B cell (primary cell): ENCODE data around the gene RER1. TPM values are rescaled to one million over a fixed set of nuclear protein-coding genes. Genes with fewer than 3 reads are reported as not detected.
A peak's percentile ranks its signal among the peaks of the same experiment; 100 is the strongest.

ENCODE experiments used
- ATAC-seq: fragments of 200-7000 bp; cut with Tn5 transposase; one replicate; pipeline ENCODE4 v1.10.0; 2021; ENCODE audit warnings: low read depth, mild to moderate bottlenecking, moderate number of reproducible peaks, moderate library complexity
- CTCF ChIA-PET: fragments of 350-600 bp; sonication (Branson Sonifier 250); formaldehyde crosslinking; loops from one replicate; lab custom pipeline; 2021; ENCODE audit warnings: antibody characterized with exemption, inconsistent platforms; lab: Charles Lee
- POLR2A ChIA-PET: fragments of 350-600 bp; sonication (Branson Sonifier 250); formaldehyde crosslinking; loops from one replicate; lab custom pipeline; 2021; ENCODE audit warnings: antibody characterized with exemption; lab: Charles Lee
- DNase-seq: peaks from one replicate; pipeline ENCODE4 v3.0.0; 2013
- H2AFZ ChIP-seq: 2 replicates; pipeline ENCODE4 v1.6.1; 2012; ENCODE audit warnings: mild to moderate bottlenecking, low read depth, low read length; ENCODE audit not compliant: insufficient read depth, poor library complexity, severe bottlenecking
- H3K27ac ChIP-seq, 2 donors: 1 replicate in 1 of 2; 2 replicates in 1 of 2; pipeline ENCODE4 v1.5.1; 2012 to 2013; ENCODE audit warnings: low read length in 2 of 2, mild to moderate bottlenecking in 2 of 2, moderate library complexity in 1 of 2
- H3K27me3 ChIP-seq, 4 experiments: fragments of 200-600 bp in 1 of 4; sonication (generic) in 1 of 4; replicated peaks in 1 of 4; 1 replicate in 2 of 4; 2 replicates in 2 of 4; pipeline versions ENCODE4 v1.6.1 to v1.7.0; 2013 to 2016; ENCODE audit warnings: low read length in 3 of 4, mild to moderate bottlenecking in 2 of 4, mixed read lengths in 1 of 4, moderate library complexity in 1 of 4; ENCODE audit not compliant: insufficient read depth in 4 of 4, control insufficient read depth in 3 of 4; ENCODE audit errors: control extremely low read depth in 1 of 4
- H3K36me3 ChIP-seq, 2 experiments: replicated peaks in 1 of 2; 1 replicate in 1 of 2; 2 replicates in 1 of 2; pipeline versions ENCODE4 v1.6.1 to v1.7.1; 2013; ENCODE audit warnings: low read length in 1 of 2; ENCODE audit not compliant: insufficient read depth in 2 of 2, control insufficient read depth in 1 of 2; ENCODE audit errors: control extremely low read depth in 1 of 2, extremely low read depth in 1 of 2
- H3K4me1 ChIP-seq, 2 donors: fragments of 200-600 bp in 1 of 2; sonication (generic) in 1 of 2; 1 replicate in 1 of 2; 2 replicates in 1 of 2; pipeline versions ENCODE4 v1.5.1 to v1.6.1; 2013 to 2017; ENCODE audit warnings: low read length in 2 of 2; ENCODE audit not compliant: control insufficient read depth in 2 of 2, insufficient read depth in 2 of 2
- H3K4me2 ChIP-seq: replicated peaks from 2 replicates; pipeline ENCODE3; 2012; ENCODE audit warnings: mild to moderate bottlenecking, low read depth, low read length; ENCODE audit not compliant: poor library complexity, severe bottlenecking
- H3K4me3 ChIP-seq, 5 experiments: fragments of 200-600 bp in 1 of 5; sonication (generic) in 1 of 5; 1 replicate in 3 of 5; 2 replicates in 2 of 5; pipeline versions ENCODE4 v1.5.1 to v1.7.0; 2011 to 2016; ENCODE audit warnings: low read length in 4 of 5, mild to moderate bottlenecking in 4 of 5, low read depth in 2 of 5, control low read depth in 1 of 5, moderate library complexity in 1 of 5; ENCODE audit not compliant: insufficient read depth in 1 of 5; ENCODE audit errors: control extremely low read depth in 1 of 5, extremely low read depth in 1 of 5
- H3K79me2 ChIP-seq: fragments of 200-600 bp; sonication (generic); one replicate; pipeline ENCODE4 v1.6.0; 2016; ENCODE audit warnings: low read length; ENCODE audit not compliant: control insufficient read depth, insufficient read depth
- H3K9ac ChIP-seq: fragments of 200-600 bp; sonication (generic); 2 replicates; pipeline ENCODE4 v1.6.1; 2017; ENCODE audit warnings: mild to moderate bottlenecking, low read length, moderate library complexity
- H3K9me3 ChIP-seq, 3 donors: one replicate each; pipeline versions ENCODE4 v1.6.1 to v1.7.1; 2013; ENCODE audit warnings: low read length in 2 of 3; ENCODE audit not compliant: control insufficient read depth in 2 of 3, insufficient read depth in 1 of 3; ENCODE audit errors: control extremely low read depth in 1 of 3
- H4K20me1 ChIP-seq: 2 replicates; pipeline ENCODE4 v1.6.0; 2012; ENCODE audit warnings: mild to moderate bottlenecking, low read length; ENCODE audit not compliant: insufficient read depth, control insufficient read depth, poor library complexity, severe bottlenecking
- H3K27ac Mint-ChIP-seq: one replicate; pipeline ENCODE4 v1.8.0; 2021; ENCODE audit warnings: mixed read lengths
- H3K27me3 Mint-ChIP-seq: one replicate; pipeline ENCODE4 v1.8.0; 2021; ENCODE audit warnings: mixed read lengths
- H3K4me1 Mint-ChIP-seq: one replicate; pipeline ENCODE4 v1.8.0; 2021; ENCODE audit warnings: mixed read lengths
- H3K4me3 Mint-ChIP-seq: one replicate; pipeline ENCODE4 v1.8.0; 2021; ENCODE audit warnings: mixed read lengths
- H3K9me3 Mint-ChIP-seq: one replicate; pipeline ENCODE4 v1.8.0; 2022; ENCODE audit warnings: mixed read lengths; ENCODE audit not compliant: insufficient read depth
- EZH2 ChIP-seq: IDR thresholded peaks from 2 replicates; pipeline ENCODE4 v1.6.1; 2012; ENCODE audit warnings: borderline replicate concordance, low read depth, mild to moderate bottlenecking, moderate library complexity, low read length; ENCODE audit not compliant: insufficient read depth, poor library complexity, severe bottlenecking
- WGBS: methylation state at CpG from one replicate; pipeline ENCODE4 v1.1.5; 2013; ENCODE audit warnings: missing lambda C conversion rate; ENCODE audit not compliant: insufficient coverage; 5-methylcytosine and 5-hydroxymethylcytosine counted together
- intact Hi-C: fragments of 100-400 bp; cut with micrococcal nuclease; formaldehyde crosslinking; loops from one replicate; pipeline ENCODE4 v1.10.0; 2022
- polyA plus RNA-seq: library from polyadenylated mRNA; depleted of rRNA; stranded (reverse); fragments of >200 nt; gene quantifications from 2 replicates; pipeline ENCODE4 v1.2.3, GENCODE V29; 2012
- total RNA-seq, 2 donors: library from RNA; stranded (reverse); fragments of 120-200 nt in 1 of 2; gene quantifications; 1 replicate in 1 of 2; 2 replicates in 1 of 2; pipeline versions ENCODE4 v1.2.3 to v1.2.4, GENCODE V29; 2013 to 2022
- TF ChIP-seq, protein P1 (sequence below): fragments of 200-600 bp; IDR thresholded peaks from one replicate; pipeline ENCODE4 v1.8.0; 2022; ENCODE audit warnings: antibody characterized with exemption, mild to moderate bottlenecking

RER1 gene
- total and polyA plus RNA-seq, 2 donors (not counting 1 experiment from before 2014, with no cell fraction given) = 78.5 to 118 TPM

DNA sequence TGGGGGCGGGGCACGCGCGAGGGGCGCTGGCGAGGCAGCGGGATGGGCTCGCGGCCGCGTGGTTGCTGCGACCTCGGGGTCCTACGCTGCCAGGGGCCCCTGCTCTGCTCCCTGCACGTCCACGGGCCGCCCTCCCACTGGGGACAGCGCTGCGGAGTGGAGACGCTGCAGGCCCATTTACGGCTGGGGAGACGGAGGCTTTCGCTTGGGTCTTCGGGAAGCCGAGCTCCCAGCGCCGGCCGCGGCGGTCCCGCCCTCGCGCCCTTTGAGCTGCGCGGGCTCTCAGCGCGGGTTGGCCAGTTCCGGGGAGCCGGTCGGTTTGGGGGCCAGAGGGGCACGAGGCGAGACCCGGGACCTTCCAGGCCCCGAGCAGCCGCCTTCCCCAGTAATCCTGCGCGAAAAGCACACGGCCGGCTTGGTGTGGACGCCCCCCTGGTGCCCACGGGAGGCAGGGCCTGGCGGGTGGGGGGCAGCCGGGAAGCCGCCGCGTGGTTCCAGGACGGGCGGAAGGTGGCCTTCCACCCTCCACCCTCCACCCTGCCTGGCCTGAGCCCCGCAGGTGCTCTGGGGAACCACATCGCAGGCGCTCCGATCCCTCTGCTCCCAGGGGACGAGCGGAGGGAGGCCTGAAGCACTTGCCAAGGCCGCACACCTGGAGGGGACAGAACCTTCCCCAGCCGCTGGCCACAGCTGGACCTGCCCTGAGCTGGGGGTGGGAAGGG, 21.3 kb downstream of the RER1 start:
- ChIA-PET POLR2A (interaction anchor here (1.0 to 1.4 kb wide), 4 partner anchors 113 to 218 kb away, joined by 4 to 9 read pairs (median 6); partner anchors contain the start of genes FAAP20 and PANK4), CTCF (interaction anchor here (0.6 to 2.0 kb wide), 9 partner anchors 101 to 873 kb away, joined by 3 to 16 read pairs (median 3); partner anchors contain the start of gene FAAP20)
- TF ChIP-seq, protein P1, sequence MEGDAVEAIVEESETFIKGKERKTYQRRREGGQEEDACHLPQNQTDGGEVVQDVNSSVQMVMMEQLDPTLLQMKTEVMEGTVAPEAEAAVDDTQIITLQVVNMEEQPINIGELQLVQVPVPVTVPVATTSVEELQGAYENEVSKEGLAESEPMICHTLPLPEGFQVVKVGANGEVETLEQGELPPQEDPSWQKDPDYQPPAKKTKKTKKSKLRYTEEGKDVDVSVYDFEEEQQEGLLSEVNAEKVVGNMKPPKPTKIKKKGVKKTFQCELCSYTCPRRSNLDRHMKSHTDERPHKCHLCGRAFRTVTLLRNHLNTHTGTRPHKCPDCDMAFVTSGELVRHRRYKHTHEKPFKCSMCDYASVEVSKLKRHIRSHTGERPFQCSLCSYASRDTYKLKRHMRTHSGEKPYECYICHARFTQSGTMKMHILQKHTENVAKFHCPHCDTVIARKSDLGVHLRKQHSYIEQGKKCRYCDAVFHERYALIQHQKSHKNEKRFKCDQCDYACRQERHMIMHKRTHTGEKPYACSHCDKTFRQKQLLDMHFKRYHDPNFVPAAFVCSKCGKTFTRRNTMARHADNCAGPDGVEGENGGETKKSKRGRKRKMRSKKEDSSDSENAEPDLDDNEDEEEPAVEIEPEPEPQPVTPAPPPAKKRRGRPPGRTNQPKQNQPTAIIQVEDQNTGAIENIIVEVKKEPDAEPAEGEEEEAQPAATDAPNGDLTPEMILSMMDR = no peak
- no peak for TF ChIP-seq EZH2
- Histone ChIP-seq H3K27me3 (no peaks in the 10 kb centered on the region), H4K20me1 (no peaks in the 10 kb centered on the region), H3K9me3 (no peaks in the 10 kb centered on the region), H2AFZ (peak overlapping the region; percentile 97), H3K4me1 (peaks cover 45 to 51% of the 10 kb centered on the region in 2 donors), H3K4me3 (peak overlapping the region in 4 of 5 experiments; percentile 57 to 78 (median 70)), H3K79me2 (peaks cover 20% of the 10 kb centered on the region), H3K9ac (peak overlapping the region; percentile 91), H3K36me3 (peaks cover 0 to 2% of the 10 kb centered on the region in 2 experiments), H3K4me2 (peak overlapping the region; percentile 98), H3K27ac (peak overlapping the region; percentile 52 to 67)
- under 1% methylated on average over 63 of the region's 66 CpGs for WGBS
- Mint-ChIP-seq H3K4me1 (peaks cover 43% of the 10 kb centered on the region), H3K27me3 (no peaks in the 10 kb centered on the region), H3K4me3 (peak overlapping the region; percentile 89), H3K9me3 (no peaks in the 10 kb centered on the region), H3K27ac (peak overlapping the region; percentile 92)
- intact Hi-C loops = loop anchor here (1.0 to 10.0 kb wide), 7 partner anchors 22 to 1212 kb away; partner anchors contain the start of genes MORN1, PANK4, RER1 and TPRG1L
- DNase-seq = peak; percentile 69
- peak; percentile 15 for ATAC-seq
